Pulmonary artery endothelial cell (primary cell): ENCODE data around the gene VPREB3. TPM values are rescaled to one million over a fixed set of nuclear protein-coding genes. Genes with fewer than 3 reads are reported as not detected.

ENCODE experiments used
- DNase-seq: peaks from one replicate; pipeline ENCODE4 v3.0.0-alpha.2; 2011; ENCODE audit warnings: low read depth, low spot score
- total RNA-seq: library from RNA; depleted of rRNA; stranded (reverse); fragments of >200 nt; gene quantifications from 2 replicates; pipeline ENCODE4 v1.2.3, GENCODE V29; 2014

The VPREB3 gene
- total RNA-seq, 1 donor from 2014 or later: not detected

GRCh38 chr22:23782703-23783102, 28.5 kb upstream of the VPREB3 start:
- DNase-seq: no peak

- no peak for DNase-seq
Measured at GRCh38 chr22:23782252-23782651, 28.0 kb upstream of the VPREB3 start.

- no peak for DNase-seq
Measured at GRCh38 chr22:23781511-23782183, 27.4 kb upstream of the VPREB3 start.

GRCh38 chr22:23781065-23781464, 26.8 kb upstream of the VPREB3 start:
- DNase-seq: no peak

GRCh38 chr22:23780146-23780748, 26.0 kb upstream of the VPREB3 start:
- no peak for DNase-seq

- no peak for DNase-seq
Measured at GRCh38 chr22:23779731-23780130, 25.5 kb upstream of the VPREB3 start.

- no peak for DNase-seq
Measured at GRCh38 chr22:23779083-23779482, 24.9 kb upstream of the VPREB3 start.

GRCh38 chr22:23778577-23778900, 24.3 kb upstream of the VPREB3 start:
- no peak for DNase-seq

GRCh38 chr22:23777776-23778576, 23.8 kb upstream of the VPREB3 start:
- no peak for DNase-seq

- DNase-seq: no peak
Measured at GRCh38 chr22:23775779-23776375, 21.7 kb upstream of the VPREB3 start.

GRCh38 chr22:23774922-23775436, 20.8 kb upstream of the VPREB3 start:
- DNase-seq: no peak

- no peak for DNase-seq
Measured at GRCh38 chr22:23774114-23774921, 20.1 kb upstream of the VPREB3 start.

- no peak for DNase-seq
Measured at GRCh38 chr22:23773483-23774113, 19.4 kb upstream of the VPREB3 start.

GRCh38 chr22:23772649-23773473, 18.6 kb upstream of the VPREB3 start, which contains the start of gene MMP11:
TSS of gene MMP11 (plus strand) at chr22:23772849. CDS start at chr22:23772871, 22 bp downstream.
- no peak for DNase-seq

GRCh38 chr22:23772315-23772648, 18.1 kb upstream of the VPREB3 start:
- DNase-seq: no peak

GRCh38 chr22:23769321-23769965, 15.2 kb upstream of the VPREB3 start:
- no peak for DNase-seq

GRCh38 chr22:23767673-23768548, 13.7 kb upstream of the VPREB3 start, which contains the start of gene CHCHD10:
TSS of gene CHCHD10 (minus strand) at chr22:23767972. CDS start at chr22:23767874, 98 bp downstream.
- DNase-seq: no peak

- no peak for DNase-seq
Measured at GRCh38 chr22:23767303-23767672, 13.1 kb upstream of the VPREB3 start.
